PFSK-1 (cell line): Measurements from ENCODE around the gene HMOX2.
A peak's percentile ranks its signal among the peaks of the same experiment; 100 is the strongest.

Source experiments
- FOXP2 ChIP-seq: optimal IDR thresholded peaks from 2 replicates; pipeline ENCODE3; 2011; ENCODE audit warnings: borderline replicate concordance, control low read depth, inconsistent platforms; ENCODE audit not compliant: insufficient read depth; ENCODE audit errors: extremely low read length, extremely low read depth
- POLR2AphosphoS5 ChIP-seq: IDR thresholded peaks from 2 replicates; pipeline ENCODE4 v1.6.1; 2012; ENCODE audit warnings: low read depth, mild to moderate bottlenecking, control low read depth, low read length, moderate library complexity
- REST ChIP-seq, 2 experiments: IDR thresholded peaks; 2 replicates each; pipeline versions ENCODE4 v1.6.1 to v1.8.0; 2011 to 2012; ENCODE audit warnings: low read depth in 2 of 2, low read length in 2 of 2, control low read depth in 1 of 2, inconsistent platforms in 1 of 2, mild to moderate bottlenecking in 1 of 2, moderate library complexity in 1 of 2; ENCODE audit not compliant: insufficient read depth in 1 of 2
- SIN3A ChIP-seq: IDR thresholded peaks from 2 replicates; pipeline ENCODE4 v1.6.1; 2012; ENCODE audit warnings: mild to moderate bottlenecking, low read length, moderate library complexity, borderline replicate concordance; ENCODE audit not compliant: insufficient read depth
- TAF1 ChIP-seq: IDR thresholded peaks from 2 replicates; pipeline ENCODE4 v1.6.1; 2012; ENCODE audit warnings: low read length, control low read depth, borderline replicate concordance; ENCODE audit not compliant: insufficient read depth

The HMOX2 gene

GRCh38 chr16:4433914-4434787, 42.0 kb upstream of the HMOX2 start:
- TF ChIP-seq POLR2AphosphoS5 (0 out of 2 replicates have a peak, but pooled peaks have one; percentile 21), SIN3A (no peak), FOXP2 (no peak), REST (IDR thresholded peaks at IDR 0.05; ENCODE audit: insufficient read depth in 1 of 2, low read depth in 2 of 2, low read length in 2 of 2) (no peak), TAF1 (no peak)

GRCh38 chr16:4435337-4436067, 40.7 kb upstream of the HMOX2 start:
- TF ChIP-seq SIN3A (no peak), POLR2AphosphoS5 (no peak)

GRCh38 chr16:4437366-4437765, 38.8 kb upstream of the HMOX2 start:
- TF ChIP-seq SIN3A: no peak
- TF ChIP-seq FOXP2: no peak
- no peak for TF ChIP-seq TAF1
- TF ChIP-seq REST (IDR thresholded peaks at IDR 0.05; ENCODE audit: insufficient read depth in 1 of 2, low read depth in 2 of 2, low read length in 2 of 2): no peak
- no peak for TF ChIP-seq POLR2AphosphoS5

- TF ChIP-seq REST (IDR thresholded peaks at IDR 0.05; ENCODE audit: insufficient read depth in 1 of 2, low read depth in 2 of 2, low read length in 2 of 2) (no peak), FOXP2 (no peak), POLR2AphosphoS5 (no peak), SIN3A (no peak), TAF1 (no peak)
Observed at GRCh38 chr16:4442371-4442770, 33.8 kb upstream of the HMOX2 start.

- TF ChIP-seq TAF1 (no peak), POLR2AphosphoS5 (no peak), REST (IDR thresholded peaks at IDR 0.05; ENCODE audit: insufficient read depth in 1 of 2, low read depth in 2 of 2, low read length in 2 of 2) (no peak), FOXP2 (no peak), SIN3A (no peak)
Observed at GRCh38 chr16:4443271-4443670, 32.9 kb upstream of the HMOX2 start.
